Fibroblast of gingiva (primary cell): ENCODE results near the gene WNT8B.

Experiments used
- DNase-seq: peaks from one replicate; pipeline ENCODE4 v3.0.0-alpha.2; 2011; ENCODE audit warnings: low read depth

WNT8B gene

GRCh38 chr10:100462709-100463108, at the start of gene WNT8B:
WNT8B (plus strand) TSS chr10:100463009; CDS start chr10:100463169, 160 bp downstream.
- no peak for DNase-seq

GRCh38 chr10:100413173-100413572, 49.6 kb upstream of the WNT8B start:
- no peak for DNase-seq

- DNase-seq, result no peak
Measured at GRCh38 chr10:100419911-100420449, 42.8 kb upstream of the WNT8B start.

- no peak for DNase-seq
Measured at GRCh38 chr10:100427374-100427773, 35.4 kb upstream of the WNT8B start.

GRCh38 chr10:100433253-100434240, 29.3 kb upstream of the WNT8B start:
- DNase-seq, result peak; percentile 79

GRCh38 chr10:100436255-100436654, 26.6 kb upstream of the WNT8B start:
- no peak for DNase-seq

GRCh38 chr10:100438674-100439315, 24.0 kb upstream of the WNT8B start:
- no peak for DNase-seq

- no peak for DNase-seq
Measured at GRCh38 chr10:100442548-100442947, 20.3 kb upstream of the WNT8B start.

- no peak for DNase-seq
Measured at GRCh38 chr10:100446130-100446761, 16.6 kb upstream of the WNT8B start.

- no peak for DNase-seq
Measured at GRCh38 chr10:100447663-100448062, 15.1 kb upstream of the WNT8B start.

GRCh38 chr10:100448951-100449350, 13.9 kb upstream of the WNT8B start:
- no peak for DNase-seq

GRCh38 chr10:100468322-100468721, 5.5 kb downstream of the WNT8B start:
- DNase-seq, result no peak

GRCh38 chr10:100468978-100469377, 6.2 kb downstream of the WNT8B start:
- DNase-seq, result no peak

GRCh38 chr10:100469756-100470155, 6.9 kb downstream of the WNT8B start:
- DNase-seq, result no peak

GRCh38 chr10:100470367-100470766, 7.6 kb downstream of the WNT8B start:
- DNase-seq, result no peak

GRCh38 chr10:100477970-100478369, 15.2 kb downstream of the WNT8B start:
- DNase-seq, result no peak

- DNase-seq, result no peak
Measured at GRCh38 chr10:100479037-100479436, 16.2 kb downstream of the WNT8B start.

GRCh38 chr10:100480002-100480401, 17.2 kb downstream of the WNT8B start:
- DNase-seq, result no peak

- peak; percentile 74 for DNase-seq
Measured at GRCh38 chr10:100481462-100482081, 18.8 kb downstream of the WNT8B start.

- peak; percentile 65 for DNase-seq
Measured at GRCh38 chr10:100482181-100482833, 19.5 kb downstream of the WNT8B start.

GRCh38 chr10:100482834-100483185, 20.0 kb downstream of the WNT8B start:
- no peak for DNase-seq
